HepG2 (cell line): ENCODE results near the gene TRERF1. TPM values are rescaled to one million over a fixed set of nuclear protein-coding genes. Genes with fewer than 3 reads are reported as not detected.

Experiments
- ATAC-seq: fragments of 200-7000 bp; cut with Tn5 transposase; 3 replicates; pipeline ENCODE4 v1.9.1; 2020; ENCODE audit warnings: mild to moderate bottlenecking, moderate library complexity
- BruUV-seq: library from RNA; stranded (reverse); fragments of 400-500 nt; replicated peaks from 2 replicates; lab custom pipeline; 2021; lab: Mats Ljungman, UMichigan
- CTCF ChIA-PET: fragments of 300-600 bp; formaldehyde crosslinking; extraction: SDS; loops from one replicate; lab custom pipeline; 2021; ENCODE audit warnings: low total read pairs, inconsistent platforms, low intra/inter-chr PET ratio; lab: Yijun Ruan, JAX
- POLR2A ChIA-PET: fragments of 350-600 bp; sonication (Branson Sonifier 250); formaldehyde crosslinking; loops from one replicate; lab custom pipeline; 2020; ENCODE audit warnings: antibody characterized with exemption, inconsistent platforms; lab: Yijun Ruan, JAX
- DNase-seq: peaks from one replicate; pipeline ENCODE4 v3.0.0-alpha.2; 2015; ENCODE audit warnings: low spot score
- FAIRE-seq: peaks from 3 replicates; lab custom pipeline; 2011; peaks lifted over from hg19 to GRCh38; lab: Jason Lieb, UNC
- H2AFZ ChIP-seq: one replicate; pipeline ENCODE4 v1.6.1; 2011; ENCODE audit warnings: low read length, inconsistent platforms
- H3K27ac ChIP-seq: fragments of 300-600 bp; 3 replicates; pipeline ENCODE4 v1.8.0; 2011; ENCODE audit warnings: mixed run types, mild to moderate bottlenecking, mixed read lengths, low read length, inconsistent platforms; ENCODE audit not compliant: insufficient read depth; ENCODE audit errors: extremely low read length
- H3K27me3 ChIP-seq, 2 experiments: fragments of 200-600 bp in 1 of 2; 2 replicates in 1 of 2; 3 replicates in 1 of 2; pipeline versions ENCODE4 v1.6.0 to v1.8.0; 2011; ENCODE audit warnings: low read length in 2 of 2, mild to moderate bottlenecking in 2 of 2, moderate library complexity in 2 of 2, inconsistent platforms in 1 of 2; ENCODE audit not compliant: insufficient read depth in 2 of 2, control insufficient read depth in 1 of 2
- H3K36me3 ChIP-seq, 2 experiments: fragments of 200-600 bp in 1 of 2; replicated peaks in 1 of 2; 2 replicates in 1 of 2; 3 replicates in 1 of 2; pipeline versions ENCODE4 v1.5.1 to v1.8.0; 2011; ENCODE audit warnings: low read length in 2 of 2, inconsistent platforms in 1 of 2; ENCODE audit not compliant: insufficient read depth in 2 of 2, control insufficient read depth in 1 of 2
- H3K4me1 ChIP-seq: 2 replicates; pipeline ENCODE4 v1.5.1; 2012; ENCODE audit warnings: low read length, inconsistent platforms; ENCODE audit not compliant: insufficient read depth
- H3K4me2 ChIP-seq: 2 replicates; pipeline ENCODE4 v1.6.0; 2011; ENCODE audit warnings: low read depth, low read length, inconsistent platforms
- H3K4me3 ChIP-seq, 3 experiments: fragments of 200-600 bp in 1 of 3; sonication (generic), shearing (Covaris generic) in 1 of 3; replicated peaks in 1 of 3; 2 replicates each; pipeline ENCODE4 v1.5.1; 2011 to 2016; ENCODE audit warnings: low read length in 3 of 3, inconsistent platforms in 2 of 3, low read depth in 2 of 3, mild to moderate bottlenecking in 2 of 3, control low read depth in 1 of 3, mixed read lengths in 1 of 3; ENCODE audit not compliant: insufficient read depth in 1 of 3
- H3K79me2 ChIP-seq: one replicate; pipeline ENCODE4 v1.6.1; 2011; ENCODE audit warnings: low read length, inconsistent platforms; ENCODE audit not compliant: insufficient read depth
- H3K9ac ChIP-seq: 2 replicates; pipeline ENCODE4 v1.6.0; 2011; ENCODE audit warnings: mild to moderate bottlenecking, low read depth, low read length, inconsistent platforms; ENCODE audit not compliant: insufficient read depth
- H3K9me3 ChIP-seq: 2 replicates; pipeline ENCODE4 v1.5.1; 2012; ENCODE audit warnings: mild to moderate bottlenecking, low read length
- H4K20me1 ChIP-seq: 2 replicates; pipeline ENCODE4 v1.6.0; 2011; ENCODE audit warnings: inconsistent platforms, mild to moderate bottlenecking, low read length, moderate library complexity; ENCODE audit not compliant: insufficient read depth
- WGBS: methylation state at CpG from one replicate; pipeline ENCODE4 v1.1.6; 2017; ENCODE audit warnings: low lambda C conversion rate; 5-methylcytosine and 5-hydroxymethylcytosine counted together
- in situ Hi-C: cut with HindIII; loops from 2 replicates; pipeline ENCODE4 v1.10.0; 2017; ENCODE audit warnings: low pct_unique_long_range_greater_than_20kb; ENCODE audit not compliant: extremely low pct_ligation_motif_present
- intact Hi-C: fragments of 100-400 bp; cut with micrococcal nuclease; formaldehyde crosslinking; loops from one replicate; pipeline ENCODE4 v1.10.0; 2022; ENCODE audit not compliant: unreplicated experiment
- polyA plus RNA-seq, 8 experiments: library from polyadenylated mRNA; depleted of rRNA in 3 of 8; stranded (reverse) in 7 of 8; unstranded in 1 of 8; fragments of >200 nt; fragmentation: Illumina TruSeq in 4 of 8; extraction: Trizol in 4 of 8; gene quantifications; 2 replicates each; pipeline versions ENCODE4 v1.2.1 to v1.2.3, GENCODE V29; 2011 to 2016; ENCODE audit warnings: low read depth in 4 of 8, missing spikeins in 1 of 8, mixed read lengths in 1 of 8; ENCODE audit not compliant: insufficient read depth in 1 of 8
- total RNA-seq, 5 experiments: library from RNA; depleted of rRNA; stranded (reverse); fragments of >200 nt; fragmentation: Illumina TruSeq; extraction: Trizol; gene quantifications; 2 replicates each; pipeline ENCODE4 v1.2.3, GENCODE V29; 2016; ENCODE audit warnings: low read depth in 1 of 5
- TF ChIP-seq, protein P1 (sequence below): sonication (generic); formaldehyde crosslinking; IDR thresholded peaks from 2 replicates; pipeline ENCODE4 v1.4.0; 2020; ENCODE audit warnings: mild to moderate bottlenecking, missing genetic modification reagents

Gene TRERF1
- total and polyA plus RNA-seq, 2 of the 13 experiments (the other 11 are each of a cell fraction or from before 2014, with no cell fraction given) = 0.02 TPM; not detected in 1

DNA sequence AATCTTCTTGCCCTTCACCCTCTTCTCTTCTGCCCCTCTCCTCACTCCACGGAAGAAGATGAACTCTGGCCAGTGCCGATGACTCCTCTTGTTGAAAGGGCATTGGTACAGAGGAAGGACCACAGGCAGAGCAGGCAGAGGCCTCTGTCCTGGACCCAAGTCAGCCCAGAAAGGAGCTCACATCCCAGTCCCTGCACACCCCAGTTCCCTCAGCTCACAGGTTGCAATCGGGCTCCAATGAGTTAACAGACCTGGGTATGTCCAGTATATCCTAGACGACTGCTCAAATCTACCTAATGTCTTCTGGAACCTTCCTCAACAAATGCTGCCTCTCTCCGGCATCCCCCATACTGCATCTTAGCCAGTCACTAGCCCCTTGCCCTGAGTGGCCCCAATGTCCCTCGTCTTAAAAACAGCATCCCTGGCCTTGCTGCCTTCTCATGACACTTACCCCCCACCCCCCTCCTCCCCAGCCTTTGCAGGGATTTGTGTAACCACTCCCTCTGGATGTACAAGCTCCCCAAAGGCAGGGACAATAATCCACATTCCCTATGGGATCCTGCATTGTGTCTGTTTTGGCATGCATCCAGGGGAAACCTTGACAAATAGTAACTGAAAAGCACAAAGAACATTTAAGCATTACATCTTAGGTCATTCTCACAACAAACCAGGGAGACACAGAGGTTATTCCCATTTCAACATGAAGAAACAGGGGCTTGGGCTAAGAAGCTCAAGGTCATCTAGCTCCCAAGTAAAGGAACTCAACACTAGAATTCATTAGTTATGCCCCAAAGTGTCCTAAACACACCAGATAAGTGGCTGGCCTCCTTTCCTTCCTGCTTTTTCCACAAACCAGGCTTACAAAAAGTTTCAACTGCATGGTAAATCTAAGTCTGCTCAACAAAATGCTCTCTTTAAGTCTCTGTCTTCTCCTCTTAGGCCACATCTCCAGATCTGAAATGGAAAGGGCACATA lies 45.1 kb downstream of the TRERF1 start:
- H2AFZ ChIP-seq = no peak overlapping the region
- no peaks in the 10 kb centered on the region for H3K36me3 ChIP-seq
- in situ Hi-C loops (no loop called here), intact Hi-C loops (no loop called here)
- H3K9me3 ChIP-seq = no peaks in the 10 kb centered on the region
- no TSS peak for BruUV-seq
- H3K9ac ChIP-seq = no peak overlapping the region
- no peaks in the 10 kb centered on the region; the same call in 1 of the 2 replicates for H4K20me1 ChIP-seq
- H3K27me3 ChIP-seq = peaks cover 2 to 24% of the 10 kb centered on the region in 2 experiments; a peak in 3 of 5 replicates
- ChIA-PET POLR2A (no interaction called here), CTCF (no interaction called here)
- ATAC-seq (no peak), DNase-seq (no peak), FAIRE-seq (no peak)
- no peak overlapping the region for H3K4me3 ChIP-seq
- H3K79me2 ChIP-seq = no peaks in the 10 kb centered on the region
- no peak overlapping the region for H3K4me2 ChIP-seq
- H3K4me1 ChIP-seq = no peaks in the 10 kb centered on the region
- H3K27ac ChIP-seq = no peak overlapping the region
- 36% methylated on average over 4 of the region's 6 CpGs for WGBS
- TF ChIP-seq, protein P1, sequence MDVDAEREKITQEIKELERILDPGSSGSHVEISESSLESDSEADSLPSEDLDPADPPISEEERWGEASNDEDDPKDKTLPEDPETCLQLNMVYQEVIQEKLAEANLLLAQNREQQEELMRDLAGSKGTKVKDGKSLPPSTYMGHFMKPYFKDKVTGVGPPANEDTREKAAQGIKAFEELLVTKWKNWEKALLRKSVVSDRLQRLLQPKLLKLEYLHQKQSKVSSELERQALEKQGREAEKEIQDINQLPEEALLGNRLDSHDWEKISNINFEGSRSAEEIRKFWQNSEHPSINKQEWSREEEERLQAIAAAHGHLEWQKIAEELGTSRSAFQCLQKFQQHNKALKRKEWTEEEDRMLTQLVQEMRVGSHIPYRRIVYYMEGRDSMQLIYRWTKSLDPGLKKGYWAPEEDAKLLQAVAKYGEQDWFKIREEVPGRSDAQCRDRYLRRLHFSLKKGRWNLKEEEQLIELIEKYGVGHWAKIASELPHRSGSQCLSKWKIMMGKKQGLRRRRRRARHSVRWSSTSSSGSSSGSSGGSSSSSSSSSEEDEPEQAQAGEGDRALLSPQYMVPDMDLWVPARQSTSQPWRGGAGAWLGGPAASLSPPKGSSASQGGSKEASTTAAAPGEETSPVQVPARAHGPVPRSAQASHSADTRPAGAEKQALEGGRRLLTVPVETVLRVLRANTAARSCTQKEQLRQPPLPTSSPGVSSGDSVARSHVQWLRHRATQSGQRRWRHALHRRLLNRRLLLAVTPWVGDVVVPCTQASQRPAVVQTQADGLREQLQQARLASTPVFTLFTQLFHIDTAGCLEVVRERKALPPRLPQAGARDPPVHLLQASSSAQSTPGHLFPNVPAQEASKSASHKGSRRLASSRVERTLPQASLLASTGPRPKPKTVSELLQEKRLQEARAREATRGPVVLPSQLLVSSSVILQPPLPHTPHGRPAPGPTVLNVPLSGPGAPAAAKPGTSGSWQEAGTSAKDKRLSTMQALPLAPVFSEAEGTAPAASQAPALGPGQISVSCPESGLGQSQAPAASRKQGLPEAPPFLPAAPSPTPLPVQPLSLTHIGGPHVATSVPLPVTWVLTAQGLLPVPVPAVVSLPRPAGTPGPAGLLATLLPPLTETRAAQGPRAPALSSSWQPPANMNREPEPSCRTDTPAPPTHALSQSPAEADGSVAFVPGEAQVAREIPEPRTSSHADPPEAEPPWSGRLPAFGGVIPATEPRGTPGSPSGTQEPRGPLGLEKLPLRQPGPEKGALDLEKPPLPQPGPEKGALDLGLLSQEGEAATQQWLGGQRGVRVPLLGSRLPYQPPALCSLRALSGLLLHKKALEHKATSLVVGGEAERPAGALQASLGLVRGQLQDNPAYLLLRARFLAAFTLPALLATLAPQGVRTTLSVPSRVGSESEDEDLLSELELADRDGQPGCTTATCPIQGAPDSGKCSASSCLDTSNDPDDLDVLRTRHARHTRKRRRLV (CRISPR knock-in tag) = no peak
